ENCODE results near the gene SERTAD4.

The SERTAD4 gene

DNA sequence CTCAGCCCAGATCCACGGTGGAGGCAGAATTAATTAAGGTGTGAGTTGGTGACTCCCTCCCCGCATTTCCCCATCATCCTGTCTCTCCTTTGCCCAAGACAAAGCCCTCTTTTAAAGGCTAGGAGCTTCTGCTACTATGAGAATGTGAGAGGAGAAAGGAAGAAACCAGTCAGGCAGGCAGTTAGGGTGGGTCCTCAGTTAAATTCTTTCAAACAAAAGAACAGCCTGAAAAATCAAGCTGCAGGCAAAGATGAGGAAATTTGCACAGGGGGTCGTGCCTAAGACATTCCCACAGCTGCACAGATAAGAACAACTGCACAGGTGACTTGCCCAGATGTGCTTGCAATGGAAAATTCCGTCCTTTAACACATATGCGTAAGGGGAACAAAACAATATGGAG is 47.6 kb downstream of the SERTAD4 start:
- H3K9me3 ChIP-seq (ENCODE audit: insufficient read depth, low read length), result peaks cover 11% of the 10 kb centered on the region; the same call in 1 of the 2 replicates

GRCh38 chr1:210288116-210288515 is 55.5 kb downstream of the SERTAD4 start:
- no peak overlapping the region for H3K4me3 ChIP-seq (ENCODE audit: low read length)
- no peak overlapping the region for H2AFZ ChIP-seq (ENCODE audit: low read depth, low read length)
- H3K27ac ChIP-seq (ENCODE audit: low read length), result no peak overlapping the region
- no peaks in the 10 kb centered on the region for H3K79me2 ChIP-seq (ENCODE audit: low read length)
- H3K27me3 ChIP-seq (ENCODE audit: low read depth, low read length), result peaks cover 55% of the 10 kb centered on the region
- no peaks in the 10 kb centered on the region for H3K36me3 ChIP-seq (replicated peaks; ENCODE audit: low read depth, low read length)
- H3K4me2 ChIP-seq (ENCODE audit: low read length), result no peak overlapping the region
- no peak overlapping the region for H3K9ac ChIP-seq (ENCODE audit: low read length)
- TF ChIP-seq, protein P1, sequence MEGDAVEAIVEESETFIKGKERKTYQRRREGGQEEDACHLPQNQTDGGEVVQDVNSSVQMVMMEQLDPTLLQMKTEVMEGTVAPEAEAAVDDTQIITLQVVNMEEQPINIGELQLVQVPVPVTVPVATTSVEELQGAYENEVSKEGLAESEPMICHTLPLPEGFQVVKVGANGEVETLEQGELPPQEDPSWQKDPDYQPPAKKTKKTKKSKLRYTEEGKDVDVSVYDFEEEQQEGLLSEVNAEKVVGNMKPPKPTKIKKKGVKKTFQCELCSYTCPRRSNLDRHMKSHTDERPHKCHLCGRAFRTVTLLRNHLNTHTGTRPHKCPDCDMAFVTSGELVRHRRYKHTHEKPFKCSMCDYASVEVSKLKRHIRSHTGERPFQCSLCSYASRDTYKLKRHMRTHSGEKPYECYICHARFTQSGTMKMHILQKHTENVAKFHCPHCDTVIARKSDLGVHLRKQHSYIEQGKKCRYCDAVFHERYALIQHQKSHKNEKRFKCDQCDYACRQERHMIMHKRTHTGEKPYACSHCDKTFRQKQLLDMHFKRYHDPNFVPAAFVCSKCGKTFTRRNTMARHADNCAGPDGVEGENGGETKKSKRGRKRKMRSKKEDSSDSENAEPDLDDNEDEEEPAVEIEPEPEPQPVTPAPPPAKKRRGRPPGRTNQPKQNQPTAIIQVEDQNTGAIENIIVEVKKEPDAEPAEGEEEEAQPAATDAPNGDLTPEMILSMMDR (IDR thresholded peaks at IDR 0.05; ENCODE audit: low read depth, low read length), result no peak
- TF ChIP-seq EZH2phosphoT487 (IDR thresholded peaks at IDR 0.05; ENCODE audit: low read depth), result no peak
- no peaks in the 10 kb centered on the region for H3K9me3 ChIP-seq (ENCODE audit: insufficient read depth, low read length)
- no peaks in the 10 kb centered on the region for H3K4me1 ChIP-seq (ENCODE audit: low read length)
- no peaks in the 10 kb centered on the region for H4K20me1 ChIP-seq (ENCODE audit: insufficient read depth, low read length)

More for the DNA sequence above, 47.6 kb downstream of the SERTAD4 start:
- Histone ChIP-seq H3K4me1 (ENCODE audit: low read length) (no peaks in the 10 kb centered on the region), H3K79me2 (ENCODE audit: low read length) (no peaks in the 10 kb centered on the region), H3K36me3 (replicated peaks; ENCODE audit: low read depth, low read length) (no peaks in the 10 kb centered on the region), H3K9ac (ENCODE audit: low read length) (no peak overlapping the region), H3K27me3 (ENCODE audit: low read depth, low read length) (peaks cover 26% of the 10 kb centered on the region), H3K27ac (ENCODE audit: low read length) (no peak overlapping the region), H3K4me2 (ENCODE audit: low read length) (no peak overlapping the region), H2AFZ (ENCODE audit: low read depth, low read length) (no peak overlapping the region), H3K4me3 (ENCODE audit: low read length) (no peak overlapping the region), H4K20me1 (ENCODE audit: insufficient read depth, low read length) (no peaks in the 10 kb centered on the region)
- TF ChIP-seq, protein P1 (IDR thresholded peaks at IDR 0.05; ENCODE audit: low read depth, low read length), result no peak
- TF ChIP-seq EZH2phosphoT487 (IDR thresholded peaks at IDR 0.05; ENCODE audit: low read depth), result no peak

DNA sequence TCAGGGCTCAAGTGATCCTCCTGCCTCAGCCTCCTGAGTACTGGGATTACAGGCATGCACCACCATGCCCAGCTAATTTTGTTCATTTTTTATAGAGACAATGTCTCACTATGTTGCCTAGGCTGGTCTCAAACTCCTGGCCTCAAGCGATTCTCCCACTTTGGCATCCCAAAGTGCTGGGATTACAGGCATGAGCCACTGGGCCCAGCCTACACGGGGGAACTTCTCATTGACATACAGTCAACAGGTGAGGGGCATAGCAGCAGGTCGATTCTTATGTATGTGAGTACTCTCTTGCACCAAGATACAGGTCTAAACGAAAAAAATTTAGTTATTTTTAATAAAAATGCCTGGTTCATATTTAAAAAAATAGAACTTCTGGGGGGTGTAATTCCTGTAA is 56.7 kb downstream of the SERTAD4 start:
- TF ChIP-seq, protein P1 (IDR thresholded peaks at IDR 0.05; ENCODE audit: low read depth, low read length), result no peak
- TF ChIP-seq EZH2phosphoT487 (IDR thresholded peaks at IDR 0.05; ENCODE audit: low read depth), result no peak
- no peak overlapping the region for H3K9ac ChIP-seq (ENCODE audit: low read length)
- H3K36me3 ChIP-seq (replicated peaks; ENCODE audit: low read depth, low read length), result no peaks in the 10 kb centered on the region
- H3K9me3 ChIP-seq (ENCODE audit: insufficient read depth, low read length), result no peaks in the 10 kb centered on the region
- no peak overlapping the region for H2AFZ ChIP-seq (ENCODE audit: low read depth, low read length)
- H3K4me3 ChIP-seq (ENCODE audit: low read length), result no peak overlapping the region
- peaks cover 49% of the 10 kb centered on the region for H3K27me3 ChIP-seq (ENCODE audit: low read depth, low read length)
- no peak overlapping the region for H3K27ac ChIP-seq (ENCODE audit: low read length)
- H3K79me2 ChIP-seq (ENCODE audit: low read length), result no peaks in the 10 kb centered on the region
- H3K4me1 ChIP-seq (ENCODE audit: low read length), result no peaks in the 10 kb centered on the region
- H3K4me2 ChIP-seq (ENCODE audit: low read length), result no peak overlapping the region
- H4K20me1 ChIP-seq (ENCODE audit: insufficient read depth, low read length), result no peaks in the 10 kb centered on the region

GRCh38 chr1:210291081-210291764 is 58.6 kb downstream of the SERTAD4 start:
- Histone ChIP-seq H3K79me2 (ENCODE audit: low read length) (no peaks in the 10 kb centered on the region), H3K27ac (ENCODE audit: low read length) (no peak overlapping the region), H2AFZ (ENCODE audit: low read depth, low read length) (no peak overlapping the region), H3K4me3 (ENCODE audit: low read length) (no peak overlapping the region), H3K27me3 (ENCODE audit: low read depth, low read length) (peaks cover 39% of the 10 kb centered on the region), H4K20me1 (ENCODE audit: insufficient read depth, low read length) (no peaks in the 10 kb centered on the region), H3K9me3 (ENCODE audit: insufficient read depth, low read length) (no peaks in the 10 kb centered on the region), H3K9ac (ENCODE audit: low read length) (no peak overlapping the region), H3K4me1 (ENCODE audit: low read length) (no peaks in the 10 kb centered on the region), H3K36me3 (replicated peaks; ENCODE audit: low read depth, low read length) (no peaks in the 10 kb centered on the region), H3K4me2 (ENCODE audit: low read length) (no peak overlapping the region)
- no peak for TF ChIP-seq EZH2phosphoT487 (IDR thresholded peaks at IDR 0.05; ENCODE audit: low read depth)
- TF ChIP-seq, protein P1 (IDR thresholded peaks at IDR 0.05; ENCODE audit: low read depth, low read length), result no peak
